Neutrophil (primary cell): ENCODE results near the gene OSCAR.
A peak's percentile ranks its signal among the peaks of the same experiment; 100 is the strongest.

Source experiments
- H3K27ac ChIP-seq: fragments of 200-600 bp; sonication (generic); 2 replicates; pipeline ENCODE4 v1.5.1; 2016; ENCODE audit warnings: mild to moderate bottlenecking, moderate library complexity
- H3K27me3 ChIP-seq: fragments of 200-600 bp; sonication (generic); 2 replicates; pipeline ENCODE4 v1.6.0; 2016; ENCODE audit warnings: mild to moderate bottlenecking
- H3K36me3 ChIP-seq: fragments of 200-600 bp; sonication (generic); 2 replicates; pipeline ENCODE4 v1.5.1; 2017
- H3K4me1 ChIP-seq, 2 experiments: fragments of 200-600 bp in 1 of 2; sonication (generic) in 1 of 2; 1 replicate in 1 of 2; 2 replicates in 1 of 2; pipeline versions ENCODE4 v1.5.1 to v1.6.1; 2013 to 2016; ENCODE audit warnings: low read depth in 1 of 2, low read length in 1 of 2, mild to moderate bottlenecking in 1 of 2, moderate library complexity in 1 of 2; ENCODE audit not compliant: control insufficient read depth in 1 of 2, insufficient read depth in 1 of 2
- H3K4me3 ChIP-seq, 2 experiments: fragments of 200-600 bp in 1 of 2; sonication (generic) in 1 of 2; 1 replicate in 1 of 2; 2 replicates in 1 of 2; pipeline ENCODE4 v1.5.1; 2013 to 2016; ENCODE audit warnings: low read depth in 1 of 2, low read length in 1 of 2, mild to moderate bottlenecking in 1 of 2, moderate library complexity in 1 of 2
- H3K9me3 ChIP-seq: fragments of 200-600 bp; sonication (generic); 2 replicates; pipeline ENCODE4 v1.5.1; 2016
- CTCF ChIP-seq: fragments of 200-600 bp; sonication (generic); IDR thresholded peaks from 2 replicates; pipeline ENCODE4 v1.5.1; 2016; ENCODE audit warnings: antibody characterized with exemption

OSCAR gene

GRCh38 chr19:54063350-54064116 is 37.1 kb downstream of the OSCAR start, which contains the start of gene VSTM1:
Gene VSTM1 (minus strand): TSS chr19:54063897. CDS start chr19:54063777, 120 bp downstream.
- Histone ChIP-seq H3K36me3 (peaks cover under 1% of the 10 kb centered on the region), H3K4me1 (peaks cover 44 to 47% of the 10 kb centered on the region in 2 experiments), H3K27ac (peak within 1 kb of the TSS; percentile 92), H3K4me3 (peak within 1 kb of the TSS; percentile 56 to 69), H3K27me3 (no peaks in the 10 kb centered on the region), H3K9me3 (no peaks in the 10 kb centered on the region)
- no peak for TF ChIP-seq CTCF

- peak overlapping the region; percentile 92 for H3K27ac ChIP-seq
- TF ChIP-seq CTCF: no peak
- H3K4me3 ChIP-seq: peak overlapping the region; percentile 56 to 69
- H3K36me3 ChIP-seq: peaks cover 9% of the 10 kb centered on the region
- H3K27me3 ChIP-seq: no peaks in the 10 kb centered on the region
- no peaks in the 10 kb centered on the region for H3K9me3 ChIP-seq
- H3K4me1 ChIP-seq: peaks cover 44 to 47% of the 10 kb centered on the region in 2 experiments
These were observed 38.0 kb downstream of the OSCAR start for GRCh38 chr19:54062643-54063042.

- TF ChIP-seq CTCF: no peak
- Histone ChIP-seq H3K27ac (peak overlapping the region; percentile 72), H3K9me3 (no peaks in the 10 kb centered on the region), H3K4me1 (peaks cover 16 to 38% of the 10 kb centered on the region in 2 experiments), H3K27me3 (no peaks in the 10 kb centered on the region), H3K4me3 (peak overlapping the region in 1 of 2 experiments; percentile 9), H3K36me3 (peaks cover 28% of the 10 kb centered on the region)
These were observed 53.0 kb downstream of the OSCAR start for GRCh38 chr19:54047616-54048015.

GRCh38 chr19:54045771-54046170 is 54.8 kb downstream of the OSCAR start:
- Histone ChIP-seq H3K36me3 (peaks cover 33% of the 10 kb centered on the region), H3K4me3 (no peak overlapping the region), H3K27me3 (no peaks in the 10 kb centered on the region), H3K4me1 (peaks cover 16 to 38% of the 10 kb centered on the region in 2 experiments), H3K9me3 (no peaks in the 10 kb centered on the region), H3K27ac (no peak overlapping the region)
- no peak for TF ChIP-seq CTCF
